ENCODE results near the gene HOXA9. TPM values are rescaled to one million over a fixed set of nuclear protein-coding genes. Genes with fewer than 3 reads are reported as not detected.

Gene HOXA9
- polyA plus RNA-seq, 1 of the 3 experiments (the other 2 are of a cell fraction) = not detected

- no peaks in the 10 kb centered on the region for H3K9me2 ChIP-seq
- no peak overlapping the region for H3K27ac ChIP-seq (ENCODE audit: low read depth in 2 of 2, low read length in 1 of 2)
- H3K4me1 ChIP-seq (ENCODE audit: control insufficient read depth in 1 of 2, insufficient read depth in 2 of 2, low read depth in 1 of 2, low read length in 1 of 2) = peaks cover 0 to 4% of the 10 kb centered on the region in 2 experiments; a peak in 1 of 4 replicates
- peaks cover 99% of the 10 kb centered on the region for H3K27me3 ChIP-seq (ENCODE audit: insufficient read depth)
- H3K9me3 ChIP-seq = no peaks in the 10 kb centered on the region
- no peaks in the 10 kb centered on the region for H3K36me3 ChIP-seq (replicated peaks in 1 of 2; ENCODE audit: control insufficient read depth in 1 of 2, insufficient read depth in 2 of 2, low read length in 1 of 2)
- peak overlapping the region; percentile 16; the same call in 1 of the 2 replicates for H2AFZ ChIP-seq (ENCODE audit: low read depth)
- no peaks in the 10 kb centered on the region for H3K79me2 ChIP-seq (ENCODE audit: insufficient read depth)
- CTCF ChIA-PET = interaction anchor here (0.9 to 12.3 kb wide), 11 partner anchors 7 to 902 kb away, joined by 3 to 205 read pairs (median 4); partner anchors contain the start of genes HOXA11 and HOXA9
- TF ChIP-seq SMC3 (IDR thresholded peaks at IDR 0.05; ENCODE audit: low read depth, low read length) = no peak
- no peak overlapping the region for H3K4me2 ChIP-seq
- 21% methylated on average over 39 of the region's 40 CpGs for WGBS (ENCODE audit: low lambda C conversion rate)
- POLR2A ChIA-PET = no interaction called here
- peak; percentile 56 for DNase-seq
- no peaks in the 10 kb centered on the region for H3F3A ChIP-seq (replicated peaks; ENCODE audit: insufficient read depth)
- H3K9ac ChIP-seq = no peak overlapping the region
- H3K4me3 ChIP-seq (ENCODE audit: low read depth in 2 of 2, low read length in 1 of 2) = no peak overlapping the region
- H4K20me1 ChIP-seq (ENCODE audit: insufficient read depth) = no peaks in the 10 kb centered on the region
These were observed 10.5 kb upstream of the HOXA9 start for GRCh38 chr7:27175626-27176523.

GRCh38 chr7:27174874-27175625, 9.7 kb upstream of the HOXA9 start:
- no peaks in the 10 kb centered on the region for H3K79me2 ChIP-seq (ENCODE audit: insufficient read depth)
- POLR2A ChIA-PET = no interaction called here
- 0 out of 2 replicates have a peak, but pooled peaks cover 7% of the 10 kb centered on the region for H4K20me1 ChIP-seq (ENCODE audit: insufficient read depth)
- H3K9me2 ChIP-seq = no peaks in the 10 kb centered on the region
- peaks cover 0 to 4% of the 10 kb centered on the region in 2 experiments; a peak in 1 of 4 replicates for H3K4me1 ChIP-seq (ENCODE audit: control insufficient read depth in 1 of 2, insufficient read depth in 2 of 2, low read depth in 1 of 2, low read length in 1 of 2)
- CTCF ChIA-PET = interaction anchor here (0.9 to 12.3 kb wide), 13 partner anchors 8 to 860 kb away, joined by 3 to 205 read pairs (median 4); partner anchors contain the start of genes HOXA11, HOXA3, HOXA5 and HOXA9
- H3K36me3 ChIP-seq (replicated peaks in 1 of 2; ENCODE audit: control insufficient read depth in 1 of 2, insufficient read depth in 2 of 2, low read length in 1 of 2) = no peaks in the 10 kb centered on the region
- H3F3A ChIP-seq (replicated peaks; ENCODE audit: insufficient read depth) = peaks cover 7% of the 10 kb centered on the region
- H3K4me3 ChIP-seq (ENCODE audit: low read depth in 2 of 2, low read length in 1 of 2) = no peak overlapping the region
- no peak overlapping the region for H2AFZ ChIP-seq (ENCODE audit: low read depth)
- H3K9ac ChIP-seq = no peak overlapping the region
- TF ChIP-seq POLR2AphosphoS5 (IDR thresholded peaks at IDR 0.05; ENCODE audit: low read depth, low read length) (no peak), ELF1 (IDR thresholded peaks at IDR 0.05) (no peak), USF2 (IDR thresholded peaks at IDR 0.05; ENCODE audit: borderline replicate concordance, low read depth, low read length) (no peak), CHD2 (IDR thresholded peaks at IDR 0.05; ENCODE audit: low read length, partially characterized antibody) (no peak), MXI1 (IDR thresholded peaks at IDR 0.05; ENCODE audit: low read depth, low read length) (no peak), FOXJ3 (CRISPR knock-in tag; IDR thresholded peaks at IDR 0.05) (no peak), GATA2 (CRISPR knock-in tag; IDR thresholded peaks at IDR 0.05) (no peak), FOSL2 (IDR thresholded peaks at IDR 0.05; ENCODE audit: borderline replicate concordance, low read depth) (no peak)
- 23% methylated on average over 12 of the region's 12 CpGs for WGBS (ENCODE audit: low lambda C conversion rate)
- peaks cover 99% of the 10 kb centered on the region for H3K27me3 ChIP-seq (ENCODE audit: insufficient read depth)
- DNase-seq = no peak
- no peaks in the 10 kb centered on the region for H3K9me3 ChIP-seq
- H3K27ac ChIP-seq (ENCODE audit: low read depth in 2 of 2, low read length in 1 of 2) = no peak overlapping the region
- no peak overlapping the region for H3K4me2 ChIP-seq
